SK-N-MC (cell line): ENCODE results near the gene BSDC1.

Source experiments
- EZH2 ChIP-seq: fragments of 200-600 bp; sonication (generic); IDR thresholded peaks from one replicate; pipeline ENCODE4 v1.6.1; 2017; ENCODE audit warnings: antibody characterized with exemption
- FOXP2 ChIP-seq: optimal IDR thresholded peaks from 2 replicates; pipeline ENCODE3; 2011; ENCODE audit warnings: mild to moderate bottlenecking, moderate library complexity; ENCODE audit not compliant: insufficient read depth; ENCODE audit errors: extremely low read length, control extremely low read depth
- POLR2AphosphoS5 ChIP-seq: IDR thresholded peaks from 2 replicates; pipeline ENCODE4 v1.6.1; 2012; ENCODE audit warnings: mild to moderate bottlenecking, low read depth, low read length, borderline replicate concordance

- no peak for TF ChIP-seq EZH2
- no peak for TF ChIP-seq POLR2AphosphoS5
- no peak for TF ChIP-seq FOXP2
Measured at GRCh38 chr1:32413507-32414185, 19.4 kb upstream of the BSDC1 start.
